G401 (cell line): ENCODE measurements around the gene CHMP4A. TPM values are rescaled to one million over a fixed set of nuclear protein-coding genes. Genes with fewer than 3 reads are reported as not detected.
"Not testable (repeated sequence)": the region's sequence is repeated elsewhere in the genome, so short reads cannot be mapped to it uniquely, and the experiment has no call there.

Source experiments
- DNase-seq: peaks from one replicate; pipeline ENCODE4 v3.0.0-alpha.2; 2015; ENCODE audit warnings: low spot score
- in situ Hi-C: cut with HindIII; loops from 2 replicates; pipeline ENCODE4 v1.10.0; 2016; ENCODE audit warnings: low sequenced_read_pairs, mixed read lengths
- total RNA-seq: library from RNA; depleted of rRNA; stranded (reverse); fragments of >200 nt; shearing (Covaris generic); gene quantifications from 2 replicates; pipeline ENCODE4 v1.2.3, GENCODE V29; 2014

CHMP4A gene
- total RNA-seq, 1 experiment from 2014 or later: 30.8 TPM

DNA sequence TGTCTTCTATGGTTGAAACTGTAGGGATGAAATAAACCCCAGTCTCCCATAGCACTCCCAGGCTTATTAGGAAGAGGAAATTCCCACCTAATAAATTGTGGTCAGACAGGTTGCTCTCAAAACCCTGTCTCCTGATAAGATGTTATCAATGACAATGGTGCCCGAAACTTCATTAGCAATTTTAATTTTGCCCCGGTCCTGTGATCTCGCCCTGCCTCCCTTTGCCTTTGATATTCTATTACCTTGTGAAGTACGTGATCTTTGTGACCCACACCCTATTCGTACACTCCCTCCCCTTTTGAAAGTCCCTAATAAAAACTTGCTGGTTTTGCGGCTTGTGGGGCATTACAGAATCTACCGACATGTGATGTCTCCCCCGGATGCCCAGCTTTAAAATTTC is 10.8 kb downstream of the CHMP4A start:
- in situ Hi-C loops: not testable (repeated sequence)

DNA sequence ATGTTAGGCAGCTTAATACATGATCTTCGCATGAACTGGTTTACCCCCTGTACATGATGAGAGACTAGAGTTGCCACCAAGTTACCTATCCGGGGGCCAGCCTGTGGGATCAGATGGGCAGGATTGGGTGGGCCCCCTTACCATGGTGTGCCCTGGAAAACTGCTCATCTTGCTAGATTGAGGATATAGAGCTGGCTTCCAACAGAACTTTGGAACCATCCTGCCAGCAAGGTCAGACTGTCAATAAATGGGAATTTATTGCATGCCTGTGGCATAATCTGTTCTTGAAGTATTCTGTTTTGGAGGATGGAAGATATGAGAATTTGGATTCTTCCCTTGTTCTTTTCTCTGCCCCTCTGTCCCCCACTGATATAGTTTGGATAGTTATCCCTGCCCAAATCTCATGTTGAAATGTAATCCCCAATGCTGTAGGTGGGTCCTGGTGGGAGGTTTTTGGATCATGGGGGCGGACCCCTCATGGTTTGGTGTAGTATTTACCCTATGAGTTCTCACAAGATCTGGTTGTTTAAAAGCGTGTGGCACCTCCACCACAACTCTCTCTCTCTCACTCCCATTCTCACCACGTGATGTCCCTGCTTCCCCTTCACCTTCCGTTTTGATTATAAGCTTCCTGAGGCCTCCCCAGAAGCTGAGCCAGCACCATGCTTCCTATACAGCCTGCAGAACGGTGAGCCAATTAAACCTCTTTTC is 14.3 kb downstream of the CHMP4A start:
- no peak for DNase-seq
- in situ Hi-C loops: no loop called here

More for the DNA sequence above, 10.8 kb downstream of the CHMP4A start:
- DNase-seq: not testable (repeated sequence)

DNA sequence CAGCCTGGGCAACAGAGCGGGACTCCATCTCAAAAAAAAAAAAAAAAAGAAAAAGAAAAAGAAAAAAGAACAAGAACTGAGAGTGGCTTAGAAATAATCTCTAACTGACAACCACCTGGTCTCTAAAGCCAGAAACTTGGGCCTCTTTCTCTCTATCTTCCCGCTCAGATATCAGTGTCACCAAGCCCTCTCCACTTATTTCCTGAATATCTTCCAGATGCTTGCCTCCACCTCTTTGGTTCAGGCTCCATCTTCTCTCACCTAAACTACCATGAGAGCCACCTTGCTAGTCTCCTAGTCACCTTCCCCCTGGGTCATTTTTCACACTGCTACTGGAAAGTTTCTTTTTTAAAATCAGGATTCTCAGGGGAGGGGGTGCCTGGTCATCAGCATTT is 16.2 kb downstream of the CHMP4A start:
- in situ Hi-C loops: no loop called here
- no peak for DNase-seq

DNA sequence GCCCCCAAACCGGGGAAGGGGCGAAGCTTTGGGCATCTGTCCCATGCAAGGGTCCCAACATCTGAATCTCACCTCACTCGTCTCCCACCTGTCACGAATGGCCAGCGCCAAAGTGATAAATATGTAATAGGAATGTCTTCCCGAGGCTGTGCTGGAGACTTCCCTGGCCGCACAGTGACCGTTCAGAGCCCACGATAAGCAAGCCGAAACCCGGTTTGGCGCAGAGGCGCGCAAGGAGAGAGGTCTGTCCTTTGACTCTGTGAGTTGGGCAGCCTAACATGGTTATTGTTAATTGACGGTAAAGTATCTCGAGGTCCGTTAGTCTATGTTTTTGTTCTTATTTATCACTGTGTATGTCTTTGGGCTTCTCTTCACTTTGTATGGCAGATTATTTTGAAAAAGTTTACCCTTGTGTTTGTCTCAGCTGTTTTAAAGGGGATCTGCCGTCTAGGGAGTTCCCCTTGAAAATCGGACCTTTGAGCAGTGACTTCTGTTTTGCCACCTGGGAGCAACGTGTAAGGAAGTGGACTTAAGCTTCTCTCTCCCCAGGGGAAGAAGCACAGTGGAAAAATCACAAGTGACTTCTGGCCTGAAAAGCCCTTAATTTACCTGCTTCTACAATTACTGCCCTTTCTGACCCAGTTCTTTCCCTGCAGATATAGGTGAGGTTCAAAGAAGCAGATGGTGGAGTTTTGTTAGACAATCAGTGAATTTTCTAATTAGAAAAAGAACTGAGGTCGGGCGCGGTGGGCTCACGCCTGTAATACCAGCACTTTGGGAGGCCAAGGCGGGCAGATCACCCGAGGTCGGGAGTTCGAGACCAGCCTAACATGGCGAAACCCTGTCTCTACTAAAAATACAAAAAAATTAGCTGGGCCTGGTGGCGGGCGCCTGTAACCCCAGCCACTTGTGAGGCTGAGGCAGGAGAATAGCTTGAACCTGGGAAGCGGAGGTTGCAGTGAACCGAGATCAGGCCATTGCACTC is 16.9 kb downstream of the CHMP4A start:
- in situ Hi-C loops: no loop called here
- peak; percentile 18 for DNase-seq

DNA sequence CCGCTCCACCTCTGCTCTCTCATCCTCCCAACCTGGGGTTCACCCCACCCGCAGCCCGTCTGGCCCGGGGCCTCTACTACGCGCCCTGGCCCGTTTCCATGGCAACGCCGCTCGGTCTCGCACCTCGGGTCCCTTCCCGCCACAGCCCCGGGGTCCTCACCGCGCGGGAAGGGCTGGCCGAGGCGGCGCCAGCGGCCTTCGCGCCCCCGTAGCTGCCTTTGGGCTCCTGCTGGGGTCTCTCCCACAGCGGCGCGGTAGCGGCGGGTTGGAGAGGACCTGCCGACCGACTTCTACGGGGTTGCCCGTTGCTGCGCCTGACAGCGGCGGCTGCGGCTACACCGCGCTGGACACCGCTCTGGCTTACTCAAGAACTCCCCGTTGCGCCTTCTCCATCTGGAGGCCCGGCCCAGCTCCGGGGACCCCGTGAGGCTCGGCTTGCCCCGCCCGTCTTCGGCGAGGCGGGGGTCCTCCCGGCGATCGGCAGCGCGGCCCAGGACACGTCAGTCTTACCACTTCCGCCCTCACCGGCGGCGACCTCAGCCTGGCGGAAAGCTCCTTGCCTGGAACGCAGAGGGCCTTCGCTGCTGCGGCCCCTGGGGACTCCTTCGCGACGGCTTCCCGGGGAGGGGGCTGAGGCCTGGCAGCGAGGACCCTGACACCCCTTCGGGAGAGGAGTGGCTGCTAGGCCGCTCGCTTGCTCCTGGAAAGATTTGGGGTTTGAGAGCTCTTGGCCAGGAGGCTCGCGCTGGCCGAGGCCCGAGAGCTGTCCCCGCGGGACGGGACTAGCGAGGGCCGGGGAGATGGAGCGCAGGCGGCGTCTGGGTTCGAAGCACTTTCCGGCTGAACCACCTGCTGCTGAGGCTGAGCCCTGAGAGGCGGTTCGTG is 17.9 kb downstream of the CHMP4A start, which contains the start of gene TM9SF1:
Gene TM9SF1, minus strand, starts transcription at position 256 of the 885 bp plus-strand sequence. CDS start 422 bp downstream, outside the sequence.
- peak; percentile 86 for DNase-seq
- in situ Hi-C loops: no loop called here

DNA sequence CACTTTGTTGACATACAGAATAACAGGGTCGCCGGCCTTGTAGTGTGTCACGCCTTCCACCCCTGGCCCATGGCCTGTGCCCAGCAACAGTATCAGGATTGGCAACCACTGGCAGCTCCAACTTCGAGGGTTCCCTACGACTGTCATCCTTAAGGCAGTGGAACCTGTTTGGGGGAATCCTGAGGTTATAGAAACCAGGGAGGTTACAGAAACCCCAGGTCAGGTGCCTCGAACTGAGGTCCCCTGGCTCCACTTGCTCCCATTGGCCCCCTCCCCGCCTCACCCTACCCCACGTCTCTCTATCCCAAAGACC is 18.5 kb downstream of the CHMP4A start:
- DNase-seq: no peak
- in situ Hi-C loops: no loop called here

DNA sequence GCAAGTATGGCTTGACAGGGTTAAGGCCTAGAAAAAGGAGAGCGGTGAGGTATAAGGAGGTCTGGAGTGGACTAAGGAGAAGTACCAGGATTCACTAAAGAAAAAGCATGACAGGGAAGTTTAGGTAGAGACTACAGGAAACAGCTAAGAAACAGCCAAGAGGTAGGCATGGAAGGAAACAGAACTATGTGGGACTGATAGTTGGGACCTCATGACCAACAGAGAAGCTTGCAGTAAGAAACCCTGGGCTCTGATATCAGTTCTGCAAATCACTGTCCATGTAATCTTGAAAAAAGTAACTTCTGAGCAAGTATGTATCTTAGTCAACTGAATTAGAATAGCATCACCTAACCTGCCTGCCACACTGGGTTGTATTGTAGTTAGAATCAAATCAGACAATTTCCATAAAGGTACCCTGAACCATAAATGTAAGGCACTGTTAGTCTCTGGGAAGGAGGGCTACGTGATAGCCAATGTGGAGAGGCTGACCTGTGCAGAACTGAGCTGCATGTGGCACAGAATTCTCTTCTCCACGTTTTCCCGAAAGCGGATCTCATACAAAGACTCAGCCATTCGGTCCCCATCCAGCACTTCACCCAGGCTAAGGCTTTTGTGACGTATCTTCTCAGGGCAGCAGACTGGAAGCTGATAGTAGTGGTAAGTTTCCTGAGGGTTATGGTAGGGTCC is 19.0 kb downstream of the CHMP4A start:
- in situ Hi-C loops: no loop called here
- peak; percentile 22 for DNase-seq

DNA sequence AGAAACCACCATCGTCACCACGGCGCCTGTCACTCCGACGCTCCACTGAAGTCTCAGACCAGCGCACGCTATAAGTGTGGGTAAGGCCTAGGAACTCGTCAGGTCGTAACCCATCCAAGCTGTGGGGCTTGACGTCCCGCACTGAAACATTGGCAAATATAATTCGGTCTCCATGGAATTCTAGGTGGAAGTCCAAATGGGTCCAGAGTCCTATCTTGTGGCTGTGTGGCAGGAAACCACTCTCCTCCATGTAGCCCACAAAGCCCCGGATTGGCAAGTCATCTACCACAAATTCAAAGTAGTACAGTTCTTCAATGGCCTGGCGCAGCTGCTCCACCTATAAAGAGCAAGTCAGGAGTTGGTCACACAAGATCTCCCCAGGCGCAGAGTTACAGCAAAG is 20.4 kb downstream of the CHMP4A start:
- DNase-seq: no peak

DNA sequence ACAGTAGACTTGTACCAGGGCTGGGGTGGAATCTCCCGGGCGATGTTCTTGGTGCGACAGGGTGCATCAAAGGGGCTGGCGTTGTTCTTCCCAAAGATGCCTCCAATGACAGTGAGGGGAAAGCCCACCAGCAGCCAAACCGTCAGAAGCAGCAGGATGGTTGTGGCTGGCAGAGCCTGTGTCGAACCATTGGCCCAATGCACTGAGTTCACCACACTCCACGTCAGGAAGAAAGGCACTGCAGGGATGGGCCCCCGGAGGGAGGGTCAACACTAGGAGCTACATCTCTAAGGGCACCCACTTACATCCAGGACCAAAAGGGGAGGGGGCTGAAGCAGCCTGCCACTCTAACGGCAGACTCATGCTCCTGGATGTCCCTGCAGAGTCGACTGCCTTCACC is 22.9 kb downstream of the CHMP4A start:
- no peak for DNase-seq
- in situ Hi-C loops: no loop called here

More for the DNA sequence above, 20.4 kb downstream of the CHMP4A start:
- in situ Hi-C loops: no loop called here

DNA sequence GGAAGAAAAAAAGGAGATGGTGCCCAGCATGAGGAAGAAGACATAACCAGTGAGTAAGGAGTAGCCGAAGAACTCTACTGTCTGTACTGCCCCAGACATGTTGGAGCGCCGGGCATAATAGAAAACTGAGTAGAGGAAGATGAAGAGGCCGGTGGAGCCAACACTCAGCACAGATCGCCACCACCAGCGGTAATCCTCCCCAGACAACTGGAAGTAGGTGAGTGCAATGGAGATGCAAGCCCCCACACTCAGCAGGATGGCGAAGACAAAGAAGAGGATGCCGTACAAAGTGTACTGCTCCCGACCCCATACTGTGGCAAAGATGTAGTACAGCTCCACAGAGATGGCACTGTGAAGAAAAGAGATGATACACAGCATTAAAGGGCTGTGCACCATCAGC is 23.8 kb downstream of the CHMP4A start:
- DNase-seq: no peak

DNA sequence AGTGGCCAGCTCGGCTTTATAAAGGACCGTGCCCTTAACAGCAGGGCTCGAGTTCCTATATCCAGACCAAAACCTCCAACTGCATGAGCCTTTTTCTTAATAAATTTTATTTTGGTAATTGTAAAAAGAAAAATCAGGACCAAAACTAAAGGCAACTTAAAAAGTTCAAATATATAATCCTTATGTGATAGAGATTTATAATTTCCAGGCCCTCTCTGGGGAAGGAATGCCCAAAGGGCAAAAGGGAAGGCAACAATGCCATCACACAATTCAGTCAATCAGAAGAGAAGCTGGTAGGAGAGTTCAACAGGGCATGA is 24.3 kb downstream of the CHMP4A start:
- no peak for DNase-seq
- in situ Hi-C loops: no loop called here

More for the DNA sequence above, 23.8 kb downstream of the CHMP4A start:
- in situ Hi-C loops: no loop called here

DNA sequence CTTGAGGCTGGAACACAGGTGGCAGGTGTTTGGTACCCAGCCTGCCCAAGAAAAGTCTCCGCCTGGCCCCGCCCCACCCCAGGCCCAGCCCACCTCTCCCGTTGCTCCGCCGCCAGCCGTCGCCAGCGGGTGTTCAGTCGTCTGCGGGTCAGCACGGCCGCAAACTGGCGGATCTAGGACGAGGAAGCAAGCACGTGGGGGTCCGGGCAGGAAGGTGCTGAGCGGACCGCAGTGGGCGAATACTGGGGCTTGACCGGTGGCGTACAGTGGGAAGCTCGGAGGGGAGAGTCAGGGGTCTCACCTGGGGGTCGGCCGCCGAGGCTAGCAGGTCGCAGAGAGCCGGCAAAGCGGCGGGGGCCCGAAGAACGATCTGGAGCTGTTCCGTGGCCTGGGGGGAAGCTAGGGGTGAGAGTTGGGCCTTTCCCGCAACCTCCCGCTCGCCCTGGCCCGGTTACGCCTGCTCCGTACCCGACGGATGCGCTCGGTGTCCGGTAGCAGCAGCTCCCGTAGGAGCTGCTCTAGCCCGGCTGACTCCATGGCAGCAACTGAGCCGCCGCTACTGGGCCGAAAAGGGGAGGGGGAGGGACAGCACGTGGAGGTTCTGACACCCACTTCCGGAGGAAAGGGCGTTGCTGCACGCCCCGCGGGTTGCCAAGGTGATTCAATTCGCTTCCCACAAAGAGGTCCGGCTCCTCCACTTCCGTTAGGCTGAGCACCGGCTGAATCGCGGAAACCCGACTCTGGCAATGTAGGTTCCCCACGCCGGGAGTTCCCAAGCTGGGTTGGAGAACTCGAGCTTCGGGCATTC is 24.8 kb downstream of the CHMP4A start, which contains the start of gene IPO4:
Gene IPO4, minus strand, starts transcription at position 566 of the 808 bp plus-strand sequence. Its CDS starts 29 bp downstream, at position 537.
- DNase-seq: peak; percentile 95
- in situ Hi-C loops: no loop called here

DNA sequence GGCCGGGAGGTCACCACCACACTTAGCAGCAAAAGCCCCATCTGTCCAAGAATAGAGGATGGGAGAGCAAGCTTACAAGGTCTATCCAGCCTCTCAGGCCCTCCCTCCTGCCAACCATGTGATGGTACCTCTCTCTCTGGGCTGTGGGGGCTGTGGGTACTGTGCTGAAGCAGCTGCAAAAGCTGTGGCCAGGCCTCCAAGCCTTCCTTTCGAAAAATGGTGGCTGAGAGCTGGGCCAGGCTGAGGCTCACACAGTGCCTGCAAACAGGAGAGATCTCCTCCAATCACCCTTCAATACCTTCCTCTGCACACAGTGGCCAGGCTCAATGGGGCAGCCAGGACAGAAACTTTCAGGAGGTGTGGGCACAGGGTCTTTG is 25.8 kb downstream of the CHMP4A start:
- in situ Hi-C loops: no loop called here

DNA sequence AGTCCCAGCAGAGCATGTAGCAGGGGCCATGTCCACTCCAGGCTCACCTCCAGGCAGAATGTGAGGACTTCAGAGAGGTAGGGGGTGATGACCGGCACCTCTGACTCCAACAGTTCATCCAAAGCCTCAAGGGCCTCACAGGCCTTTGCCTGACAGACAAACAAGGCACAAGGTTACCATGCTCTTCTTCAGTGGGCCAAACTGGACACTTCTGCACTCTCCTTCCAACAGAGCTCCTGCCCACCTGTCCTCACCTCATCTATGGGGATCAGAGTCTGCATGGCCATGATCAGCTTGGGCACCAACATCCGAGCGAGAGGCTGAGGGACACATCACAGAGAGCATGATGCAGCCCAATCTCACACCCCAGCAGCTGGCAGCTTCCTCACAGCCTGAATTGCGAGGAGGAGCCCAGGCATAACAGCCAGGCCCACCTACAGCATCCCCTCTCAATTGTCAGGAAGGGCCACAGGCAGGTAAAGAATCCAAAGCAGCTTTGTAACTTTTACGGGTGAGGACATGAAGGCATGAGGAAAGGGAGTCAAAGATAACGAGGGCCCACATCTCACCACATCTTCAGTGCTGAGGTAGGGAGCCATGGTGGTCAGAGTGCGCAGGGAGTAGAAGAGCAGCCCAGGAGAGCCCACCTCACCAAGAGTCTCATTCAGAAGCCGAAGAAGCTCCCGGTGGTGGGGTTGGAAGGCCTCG is 26.3 kb downstream of the CHMP4A start:
- no peak for DNase-seq
- in situ Hi-C loops: no loop called here

More for the DNA sequence above, 25.8 kb downstream of the CHMP4A start:
- no peak for DNase-seq

DNA sequence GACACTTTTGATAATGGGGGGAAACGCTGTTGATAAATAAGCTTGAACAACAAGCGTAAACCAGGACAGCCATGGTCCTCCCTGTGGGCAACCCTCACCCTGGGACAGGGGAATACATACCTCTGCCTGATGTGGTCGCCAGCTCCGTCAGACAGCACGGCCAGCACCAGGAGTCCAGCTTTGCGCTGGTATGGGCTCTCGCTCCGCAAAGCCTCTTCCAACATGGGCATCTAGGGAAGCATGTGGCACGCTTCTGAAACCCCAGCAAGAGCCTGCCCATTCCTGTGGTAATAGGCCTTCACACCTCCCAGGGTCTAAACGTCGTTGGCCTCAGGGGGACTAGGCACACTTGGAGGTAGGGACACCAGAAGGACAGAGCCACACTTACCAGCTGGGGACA is 27.5 kb downstream of the CHMP4A start:
- in situ Hi-C loops: no loop called here
- DNase-seq: no peak

DNA sequence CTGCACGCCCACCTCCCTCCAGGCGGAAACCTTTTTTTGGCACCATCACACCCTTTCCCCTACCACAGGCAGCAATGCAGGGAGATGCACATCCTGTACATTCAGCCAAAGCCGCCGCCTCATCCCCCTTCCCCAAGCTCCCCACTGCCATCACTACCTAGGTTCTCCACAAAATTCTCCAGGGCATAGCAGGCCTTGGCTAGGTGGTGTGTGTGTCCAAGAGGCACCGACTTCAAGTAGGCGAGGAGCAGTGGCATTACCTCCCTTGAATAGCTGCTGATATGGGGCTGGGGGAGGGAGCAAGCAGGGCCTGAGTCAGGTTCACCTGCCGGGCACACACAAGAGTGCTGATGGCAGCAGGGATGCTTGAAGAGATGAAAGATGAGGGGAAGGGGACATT is 28.3 kb downstream of the CHMP4A start:
- in situ Hi-C loops: no loop called here

More for the DNA sequence above, 28.3 kb downstream of the CHMP4A start:
- DNase-seq: no peak
